Endothelial cell (in vitro differentiated cells): Measurements from ENCODE around the gene EFNA5. TPM values are rescaled to one million over a fixed set of nuclear protein-coding genes. Genes with fewer than 3 reads are reported as not detected.

Experiments used
- DNase-seq: peaks from one replicate; pipeline ENCODE4 v3.0.0; 2021; ENCODE audit warnings: low spot score
- H3K27ac Mint-ChIP-seq: one replicate; pipeline ENCODE4 v1.8.0; 2021; ENCODE audit warnings: mixed read lengths, inconsistent platforms; ENCODE audit not compliant: unreplicated experiment
- H3K27me3 Mint-ChIP-seq: one replicate; pipeline ENCODE4 v1.8.0; 2021; ENCODE audit warnings: mild to moderate bottlenecking, moderate library complexity, mixed read lengths, inconsistent platforms; ENCODE audit not compliant: unreplicated experiment
- H3K36me3 Mint-ChIP-seq: one replicate; pipeline ENCODE4 v1.8.0; 2021; ENCODE audit warnings: mild to moderate bottlenecking, low read depth, mixed read lengths, inconsistent platforms; ENCODE audit not compliant: unreplicated experiment
- H3K4me1 Mint-ChIP-seq: one replicate; pipeline ENCODE4 v1.8.0; 2021; ENCODE audit warnings: mild to moderate bottlenecking, mixed read lengths, inconsistent platforms; ENCODE audit not compliant: unreplicated experiment
- H3K4me3 Mint-ChIP-seq: one replicate; pipeline ENCODE4 v1.8.0; 2021; ENCODE audit warnings: mild to moderate bottlenecking, mixed read lengths, inconsistent platforms; ENCODE audit not compliant: unreplicated experiment
- H3K9me3 Mint-ChIP-seq: one replicate; pipeline ENCODE4 v1.8.0; 2021; ENCODE audit warnings: mixed read lengths, inconsistent platforms; ENCODE audit not compliant: unreplicated experiment
- CTCF ChIP-seq: fragments of 200-600 bp; sonication (generic); IDR thresholded peaks from one replicate; pipeline ENCODE4 v1.5.0; 2021; ENCODE audit warnings: antibody characterized with exemption; ENCODE audit not compliant: unreplicated experiment
- total RNA-seq: library from RNA; stranded (reverse); fragmentation: NEBNext Ultra II Directional; extraction: Animal tissue kit (Norgen Biotek cat#: 25700); gene quantifications from one replicate; pipeline ENCODE4 v1.2.1, GENCODE V29; 2021; ENCODE audit not compliant: unreplicated experiment

Gene EFNA5
- total RNA-seq, 1 donor from 2014 or later: 8.8 TPM

GRCh38 chr5:107705402-107706014, 34.8 kb upstream of the EFNA5 start:
- Mint-ChIP-seq H3K9me3 (no peaks in the 10 kb centered on the region), H3K36me3 (no peaks in the 10 kb centered on the region), H3K27ac (no peak overlapping the region), H3K27me3 (no peaks in the 10 kb centered on the region), H3K4me1 (peaks cover 5% of the 10 kb centered on the region), H3K4me3 (no peak overlapping the region)
- TF ChIP-seq CTCF: no peak
- no peak for DNase-seq

- H3K27ac Mint-ChIP-seq: no peak overlapping the region
- no peaks in the 10 kb centered on the region for H3K27me3 Mint-ChIP-seq
- no peaks in the 10 kb centered on the region for H3K9me3 Mint-ChIP-seq
- H3K4me3 Mint-ChIP-seq: no peak overlapping the region
- H3K36me3 Mint-ChIP-seq: no peaks in the 10 kb centered on the region
- peaks cover 5% of the 10 kb centered on the region for H3K4me1 Mint-ChIP-seq
- TF ChIP-seq CTCF: no peak
- DNase-seq: no peak
Measured at GRCh38 chr5:107704681-107705401, 34.1 kb upstream of the EFNA5 start.

GRCh38 chr5:107700481-107700880, 29.7 kb upstream of the EFNA5 start:
- Mint-ChIP-seq H3K9me3 (no peaks in the 10 kb centered on the region), H3K27me3 (no peaks in the 10 kb centered on the region), H3K4me1 (peaks cover 3% of the 10 kb centered on the region), H3K4me3 (no peak overlapping the region), H3K36me3 (no peaks in the 10 kb centered on the region), H3K27ac (no peak overlapping the region)
- no peak for TF ChIP-seq CTCF
- no peak for DNase-seq

- H3K4me3 Mint-ChIP-seq: no peak overlapping the region
- no peak for TF ChIP-seq CTCF
Measured at GRCh38 chr5:107699425-107699824, 28.7 kb upstream of the EFNA5 start.

GRCh38 chr5:107698286-107698685, 27.5 kb upstream of the EFNA5 start:
- Mint-ChIP-seq H3K4me3 (no peak overlapping the region), H3K9me3 (no peaks in the 10 kb centered on the region), H3K4me1 (no peaks in the 10 kb centered on the region), H3K36me3 (no peaks in the 10 kb centered on the region), H3K27me3 (peaks cover 1% of the 10 kb centered on the region), H3K27ac (no peak overlapping the region)
- TF ChIP-seq CTCF: no peak
- no peak for DNase-seq

More at GRCh38 chr5:107699425-107699824, 28.7 kb upstream of the EFNA5 start:
- Mint-ChIP-seq H3K27ac (no peak overlapping the region), H3K36me3 (no peaks in the 10 kb centered on the region), H3K9me3 (no peaks in the 10 kb centered on the region), H3K4me1 (no peaks in the 10 kb centered on the region), H3K27me3 (peaks cover 1% of the 10 kb centered on the region)
- no peak for DNase-seq
